ENCODE results near the gene TRMT1L. TPM values are rescaled to one million over a fixed set of nuclear protein-coding genes. Genes with fewer than 3 reads are reported as not detected.

The TRMT1L gene
- total RNA-seq, 2 donors from 2014 or later: 16.6 to 23.9 TPM

GRCh38 chr1:185068341-185068740, 88.4 kb downstream of the TRMT1L start:
- DNase-seq: no peak
- ATAC-seq: no peak
- intact Hi-C loops (cut with DNase I): no loop called here

Other genes with a start within 250 kb of the TRMT1L start
- 100 to 1,000 TPM; 281 to 313 TPM for gene NIBAN1, start 182.4 kb downstream of the TRMT1L start, total RNA-seq
- 10 to 100 TPM; 11.9 to 12.5 TPM for gene RNF2, start 111.4 kb downstream of the TRMT1L start, total RNA-seq
- 1 to 10 TPM; 4.9 to 5.6 TPM for gene SWT1, start 214 bp upstream of the TRMT1L start, total RNA-seq
- gene IVNS1ABP, start 160.3 kb upstream of the TRMT1L start, total RNA-seq: 10 to 100 TPM; 33.2 to 33.3 TPM